HG02610 (cell line): ENCODE results near the gene GPR107.

Experiments used
- ATAC-seq: cut with Tn5 transposase; IDR thresholded peaks from one replicate; pipeline ENCODE4 v1.9.1; 2021; ENCODE audit warnings: mild to moderate bottlenecking, moderate library complexity; ENCODE audit not compliant: unreplicated experiment

Gene GPR107

GRCh38 chr9:130128733-130129431, 75.2 kb downstream of the GPR107 start:
- peak; percentile 74 for ATAC-seq

GRCh38 chr9:130129432-130130061, 75.8 kb downstream of the GPR107 start:
- no peak for ATAC-seq

GRCh38 chr9:130132746-130133145, 79.0 kb downstream of the GPR107 start:
- ATAC-seq: no peak

DNA sequence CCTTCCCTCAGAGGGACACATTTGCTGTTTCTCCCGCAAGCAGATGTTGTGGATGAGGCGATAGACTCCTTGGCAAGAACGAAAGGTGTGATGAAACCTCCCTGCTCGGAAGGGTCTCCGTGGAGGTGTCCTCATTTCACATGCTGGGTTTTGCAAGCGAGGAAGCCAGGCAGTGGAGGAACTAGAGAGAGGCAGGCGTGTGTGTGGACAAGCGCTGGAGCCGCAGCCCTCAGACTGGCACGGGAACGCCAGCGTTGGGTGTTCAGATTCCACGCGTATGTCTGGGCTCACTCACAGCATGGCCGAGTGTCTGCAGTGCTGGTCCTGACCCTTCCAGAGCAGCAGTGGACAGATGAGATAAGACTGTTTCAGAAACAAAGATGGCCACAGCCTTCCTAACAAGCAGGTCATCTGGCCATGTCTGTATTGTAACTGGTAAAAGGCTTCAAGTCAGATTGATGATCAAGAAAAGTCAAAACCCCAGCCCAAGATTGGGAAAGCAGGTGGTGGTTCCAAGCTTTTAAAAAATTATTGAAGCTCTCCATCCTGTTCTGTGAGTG, 83.5 kb downstream of the GPR107 start:
- no peak for ATAC-seq

DNA sequence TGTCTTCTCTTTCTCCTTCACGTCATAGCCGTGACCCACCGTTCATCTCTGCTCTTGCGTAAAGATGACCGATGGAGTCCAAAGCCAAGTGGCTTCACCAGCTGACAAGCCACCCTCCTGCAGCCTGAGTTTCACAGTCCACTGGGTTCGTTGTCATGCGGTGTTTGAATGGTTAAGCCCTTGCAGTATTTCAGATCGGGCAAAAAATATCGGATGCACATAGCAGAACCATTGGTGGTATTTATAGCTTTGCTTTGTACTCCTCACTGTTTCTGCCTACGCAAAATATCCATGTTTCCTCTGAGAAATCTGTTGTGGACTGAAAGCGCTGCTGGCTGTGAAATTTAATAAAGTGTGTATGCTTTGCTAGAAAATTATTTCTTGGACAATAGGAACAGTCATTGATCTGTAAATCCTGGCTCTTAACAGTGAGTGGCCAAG, 84.0 kb downstream of the GPR107 start:
- ATAC-seq: no peak

DNA sequence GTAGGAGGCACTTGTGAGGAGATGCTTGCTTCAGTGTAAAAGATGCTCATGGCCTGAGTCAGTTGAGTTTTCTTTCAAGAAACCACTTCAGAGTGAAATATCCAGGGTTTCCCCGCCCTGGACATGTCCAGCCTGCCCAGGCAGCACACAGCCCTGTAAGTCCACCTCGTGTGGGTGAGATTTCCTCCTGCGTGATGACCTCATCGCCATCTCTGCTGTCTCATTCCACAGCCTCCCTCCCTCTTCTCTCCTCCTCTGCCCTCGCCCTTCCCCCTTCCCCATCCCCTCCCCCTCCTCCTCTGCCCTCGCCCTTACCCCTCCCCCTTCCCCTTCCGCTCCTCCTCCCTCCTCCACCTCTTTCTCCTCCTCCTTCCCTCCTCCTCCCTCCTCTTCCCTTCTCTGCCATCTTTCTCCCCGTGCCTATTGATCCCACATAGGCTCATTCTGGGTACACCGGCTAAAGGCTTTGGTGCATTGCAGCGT, 84.5 kb downstream of the GPR107 start:
- ATAC-seq: no peak

DNA sequence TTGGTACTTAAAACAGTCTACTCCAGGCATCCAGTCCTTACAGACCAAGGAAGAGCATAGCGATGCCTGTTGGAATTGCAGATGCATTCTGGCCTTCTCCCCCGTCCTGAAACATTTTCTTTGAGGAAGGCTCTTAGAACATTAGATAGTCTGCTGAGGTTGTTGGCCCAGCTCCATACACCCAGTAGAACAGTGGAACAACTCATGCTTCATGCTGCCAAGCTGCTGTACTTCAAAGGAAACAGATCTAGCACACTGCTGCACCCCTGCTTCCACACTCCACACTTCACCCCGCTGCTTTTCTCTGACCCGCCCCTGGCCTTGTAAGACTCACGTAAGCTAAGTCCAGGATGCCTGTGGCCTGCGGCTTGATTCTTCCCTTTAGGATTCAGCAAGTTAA, 85.1 kb downstream of the GPR107 start:
- no peak for ATAC-seq

- no peak for ATAC-seq
Measured at GRCh38 chr9:130139251-130139650, 85.5 kb downstream of the GPR107 start.

GRCh38 chr9:130140706-130141105, 87.0 kb downstream of the GPR107 start:
- ATAC-seq: no peak

DNA sequence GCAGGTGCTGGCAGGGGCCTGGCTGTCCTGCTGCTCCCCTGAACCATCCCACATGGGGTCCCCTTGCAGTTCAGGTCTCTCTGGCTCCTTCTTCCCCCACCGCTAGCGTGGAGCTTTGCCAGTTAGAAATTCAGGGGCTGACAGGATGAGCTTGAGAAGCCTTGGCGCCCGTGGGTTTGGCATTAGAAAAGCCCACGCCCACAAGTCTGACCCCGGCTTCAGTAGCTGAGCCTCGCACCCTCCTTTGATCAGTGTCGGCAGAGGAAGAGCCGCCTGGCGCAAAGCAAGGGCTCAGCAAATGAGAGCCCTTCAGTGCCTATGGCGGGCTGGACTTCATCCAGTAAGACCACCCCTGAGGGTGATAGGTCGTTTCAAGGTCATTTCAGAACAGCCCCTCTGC, 88.3 kb downstream of the GPR107 start:
- no peak for ATAC-seq

DNA sequence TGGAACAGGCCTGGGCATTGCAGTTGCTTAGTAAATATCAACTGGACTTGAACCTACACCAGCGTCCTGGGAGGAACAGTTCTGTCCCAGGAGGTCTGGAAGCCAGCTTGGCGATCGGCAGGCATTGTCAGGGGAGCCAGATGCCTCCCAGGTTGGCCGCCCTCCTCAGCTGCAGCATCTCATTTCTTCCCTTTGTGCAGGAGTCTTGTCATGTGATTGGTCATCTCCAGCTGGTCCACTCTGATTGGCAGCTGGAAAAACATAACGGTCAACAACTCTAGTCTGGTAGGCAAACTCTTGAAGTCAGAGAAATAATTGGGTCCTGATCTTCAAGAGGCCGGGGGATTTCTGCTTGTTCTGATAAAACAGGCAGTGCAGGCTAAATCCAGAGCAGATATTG, 88.9 kb downstream of the GPR107 start:
- no peak for ATAC-seq

DNA sequence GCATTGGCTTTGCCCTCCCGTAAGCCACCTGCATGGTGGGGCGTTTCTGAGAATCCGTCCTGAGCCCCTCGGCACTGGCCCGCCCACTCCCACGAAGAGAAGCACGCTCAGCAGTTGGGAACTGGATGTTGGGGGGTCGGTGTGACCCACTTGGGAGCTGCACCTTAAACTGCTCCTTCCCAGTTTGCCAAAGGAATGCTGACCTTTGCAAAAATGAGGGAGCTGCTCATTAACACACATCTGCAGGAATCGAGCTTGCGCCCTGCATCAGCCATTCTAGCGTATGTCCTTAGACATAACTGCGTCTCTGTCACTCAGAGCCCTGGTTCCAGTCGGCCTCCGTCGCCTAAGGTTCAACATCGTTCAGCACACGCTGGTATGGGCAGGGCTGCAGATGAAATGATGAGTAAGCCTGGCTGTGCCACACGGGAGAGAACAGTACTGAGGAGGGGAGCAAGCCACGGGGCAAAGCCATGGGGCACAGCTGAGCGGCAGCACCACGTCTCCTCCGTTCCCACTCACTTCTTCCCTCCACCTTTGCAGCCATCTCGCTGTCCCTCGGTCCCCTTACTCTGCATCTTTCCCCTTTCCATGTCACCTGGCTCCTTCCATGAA, 89.7 kb downstream of the GPR107 start:
- no peak for ATAC-seq

DNA sequence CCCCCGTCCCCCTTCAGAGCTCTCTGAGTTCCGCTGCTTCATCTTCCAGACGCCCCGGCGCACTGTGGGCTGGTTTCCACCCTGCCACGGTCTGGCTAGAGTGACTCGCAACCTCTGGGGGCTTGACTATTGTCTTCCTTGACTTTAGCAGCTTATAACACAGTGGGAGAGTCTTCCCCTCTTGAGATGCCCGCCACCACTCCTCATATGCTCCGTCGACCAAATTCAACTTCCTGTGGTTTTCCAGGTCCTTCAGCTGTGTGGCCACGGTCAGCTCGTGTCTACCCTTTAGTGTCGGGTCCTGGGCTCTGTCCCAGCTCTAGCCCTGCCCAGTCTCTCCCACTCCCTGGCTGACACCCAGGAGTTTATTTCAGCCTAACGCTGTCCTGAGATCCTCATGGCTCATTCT, 90.3 kb downstream of the GPR107 start:
- no peak for ATAC-seq

- no peak for ATAC-seq
Measured at GRCh38 chr9:130144703-130145102, 91.0 kb downstream of the GPR107 start.

GRCh38 chr9:130145658-130146057, 92.0 kb downstream of the GPR107 start:
- no peak for ATAC-seq

DNA sequence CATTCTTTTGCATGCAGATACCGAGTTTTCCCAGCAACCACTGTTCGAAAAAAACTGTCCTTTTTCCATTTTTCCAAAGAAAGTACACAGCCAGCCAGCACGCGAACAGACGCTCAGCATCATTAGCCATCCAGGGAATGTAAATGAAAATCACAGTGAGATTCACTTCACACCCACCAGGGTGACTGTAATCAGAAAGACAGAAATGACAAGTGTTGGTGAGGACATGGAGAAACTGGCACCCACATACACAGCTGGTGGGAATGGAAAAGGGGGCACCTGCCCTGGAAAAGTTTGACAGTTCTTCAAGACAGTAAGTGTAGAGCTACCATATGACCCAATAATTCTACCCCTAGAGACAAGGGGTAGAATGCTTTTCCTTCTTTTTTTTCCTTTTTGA, 93.5 kb downstream of the GPR107 start:
- no peak for ATAC-seq

DNA sequence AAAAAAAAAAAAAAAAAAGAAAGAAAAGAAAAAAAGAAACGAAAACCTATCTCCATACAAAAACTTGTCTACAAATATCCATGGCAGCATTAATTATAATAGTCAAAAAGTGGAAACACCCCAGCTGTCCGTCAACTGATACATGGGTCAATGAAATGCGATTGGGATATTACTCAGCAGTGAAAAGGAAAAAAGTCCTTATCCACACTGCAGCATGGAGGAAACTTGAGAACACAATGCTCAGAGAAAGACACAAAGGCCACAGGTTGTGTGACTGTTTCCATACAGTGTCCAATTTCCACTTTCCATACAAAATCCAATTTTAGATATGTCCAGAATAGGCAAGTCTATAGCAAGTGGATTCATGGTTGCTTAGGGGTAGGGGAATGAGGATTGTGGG, 94.2 kb downstream of the GPR107 start:
- no peak for ATAC-seq

DNA sequence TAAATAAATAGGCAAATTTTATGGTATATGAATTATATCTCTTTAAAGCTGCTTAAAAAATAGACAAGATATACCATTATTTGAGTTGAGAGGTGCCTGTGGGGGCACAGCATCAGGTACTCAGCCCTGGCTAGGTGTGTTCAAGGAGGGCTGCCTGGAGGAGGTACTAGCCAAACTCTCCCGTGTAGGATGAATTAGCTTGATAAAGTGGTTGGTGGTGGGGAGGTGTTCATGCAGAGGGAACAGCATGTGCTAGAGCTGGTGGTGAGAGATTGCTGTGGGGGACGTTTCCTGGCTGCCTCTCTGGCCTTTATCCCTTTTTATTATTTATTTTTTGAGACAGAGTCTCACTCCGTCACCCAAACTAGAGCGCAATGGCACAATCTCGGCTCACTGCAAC, 95.3 kb downstream of the GPR107 start:
- ATAC-seq: no peak

- ATAC-seq: no peak
Measured at GRCh38 chr9:130149654-130150286, 96.1 kb downstream of the GPR107 start.

- ATAC-seq: no peak
Measured at GRCh38 chr9:130150779-130151382, 97.2 kb downstream of the GPR107 start.

GRCh38 chr9:130154816-130155215, 101.1 kb downstream of the GPR107 start:
- ATAC-seq: no peak
